HepG2 (cell line): Measurements from ENCODE around the gene ZNF264. TPM values are rescaled to one million over a fixed set of nuclear protein-coding genes. Genes with fewer than 3 reads are reported as not detected.

Experiments used
- FOXJ3 ChIP-seq: sonication (generic); formaldehyde crosslinking; IDR thresholded peaks from 2 replicates; pipeline ENCODE4 v1.4.0; 2020; ENCODE audit warnings: missing genetic modification reagents, mild to moderate bottlenecking, borderline replicate concordance
- HMGA1 ChIP-seq: sonication (generic); formaldehyde crosslinking; conservative IDR thresholded peaks from 2 replicates; pipeline ENCODE4 v1.4.0; 2020; ENCODE audit warnings: missing genetic modification reagents
- HNRNPUL1 ChIP-seq: fragments of 200-400 bp; formaldehyde crosslinking; IDR thresholded peaks from 2 replicates; pipeline ENCODE4 v1.6.1; 2017; ENCODE audit warnings: low read depth, mild to moderate bottlenecking, low read length, moderate library complexity
- KAT7 ChIP-seq: IDR thresholded peaks from 2 replicates; pipeline ENCODE4 v1.6.1; 2018; ENCODE audit warnings: borderline replicate concordance, missing compliant biosample characterization
- NKX3-1 ChIP-seq: sonication (generic); formaldehyde crosslinking; IDR thresholded peaks from 2 replicates; pipeline ENCODE4 v1.5.0; 2020; ENCODE audit warnings: missing genetic modification reagents
- ONECUT2 ChIP-seq: sonication (generic); formaldehyde crosslinking; IDR thresholded peaks from 2 replicates; pipeline ENCODE4 v1.4.0; 2020; ENCODE audit warnings: missing genetic modification reagents
- RNF219 ChIP-seq: sonication (generic); formaldehyde crosslinking; IDR thresholded peaks from 2 replicates; pipeline ENCODE4 v1.5.0; 2020; ENCODE audit warnings: mild to moderate bottlenecking, missing genetic modification reagents
- RXRB ChIP-seq: IDR thresholded peaks from 2 replicates; pipeline ENCODE4 v1.6.1; 2016; ENCODE audit warnings: borderline replicate concordance, missing genetic modification reagents, missing compliant biosample characterization
- SMARCE1 ChIP-seq: fragments of 450-650 bp; IDR thresholded peaks from 2 replicates; pipeline ENCODE4 v1.6.1; 2017; ENCODE audit warnings: borderline replicate concordance
- SMC3 ChIP-seq: IDR thresholded peaks from 2 replicates; pipeline ENCODE4 v1.6.1; 2011; ENCODE audit warnings: low read length, improper control_type of control experiment
- SOX6 ChIP-seq, 2 experiments: fragments of 450-650 bp in 1 of 2; sonication (generic) in 1 of 2; formaldehyde crosslinking in 1 of 2; IDR thresholded peaks; 2 replicates each; pipeline versions ENCODE4 v1.4.0 to v1.6.1; 2017 to 2020; ENCODE audit warnings: antibody characterized with exemption in 1 of 2, mild to moderate bottlenecking in 1 of 2, missing genetic modification reagents in 1 of 2
- TBP ChIP-seq: sonication (generic); formaldehyde crosslinking; IDR thresholded peaks from 2 replicates; pipeline ENCODE4 v1.5.0; 2020; ENCODE audit warnings: missing genetic modification reagents
- TP53 ChIP-seq: sonication (generic); formaldehyde crosslinking; conservative IDR thresholded peaks from 2 replicates; pipeline ENCODE4 v1.4.0; 2020; ENCODE audit warnings: missing genetic modification reagents
- ZBTB44 ChIP-seq: sonication (generic); formaldehyde crosslinking; IDR thresholded peaks from 2 replicates; pipeline ENCODE4 v1.4.0; 2020; ENCODE audit warnings: missing genetic modification reagents
- ZC3H4 ChIP-seq: sonication (generic); formaldehyde crosslinking; IDR thresholded peaks from 2 replicates; pipeline ENCODE4 v1.4.0; 2020; ENCODE audit warnings: missing genetic modification reagents, borderline replicate concordance
- ZNF3 ChIP-seq: IDR thresholded peaks from 2 replicates; pipeline ENCODE4 v1.7.0; 2017; ENCODE audit warnings: inconsistent platforms
- ZNF33A ChIP-seq: sonication (generic); formaldehyde crosslinking; IDR thresholded peaks from 2 replicates; pipeline ENCODE4 v1.5.1; 2020; ENCODE audit warnings: missing genetic modification reagents, mild to moderate bottlenecking, moderate library complexity, borderline replicate concordance
- ZNF777 ChIP-seq: sonication (generic); formaldehyde crosslinking; IDR thresholded peaks from 2 replicates; pipeline ENCODE4 v1.4.0; 2020; ENCODE audit warnings: missing genetic modification reagents
- ZNF792 ChIP-seq: IDR thresholded peaks from 2 replicates; pipeline ENCODE4 v1.6.1; 2016
- polyA plus RNA-seq, 8 experiments: library from polyadenylated mRNA; depleted of rRNA in 3 of 8; stranded (reverse) in 7 of 8; unstranded in 1 of 8; fragments of >200 nt; fragmentation: Illumina TruSeq in 4 of 8; extraction: Trizol in 4 of 8; gene quantifications; 2 replicates each; pipeline versions ENCODE4 v1.2.1 to v1.2.3, GENCODE V29; 2011 to 2016; ENCODE audit warnings: low read depth in 4 of 8, missing spikeins in 1 of 8, mixed read lengths in 1 of 8; ENCODE audit not compliant: insufficient read depth in 1 of 8
- total RNA-seq, 5 experiments: library from RNA; depleted of rRNA; stranded (reverse); fragments of >200 nt; fragmentation: Illumina TruSeq; extraction: Trizol; gene quantifications; 2 replicates each; pipeline ENCODE4 v1.2.3, GENCODE V29; 2016; ENCODE audit warnings: low read depth in 1 of 5
- TF ChIP-seq, protein P1 (sequence below): sonication (generic); formaldehyde crosslinking; IDR thresholded peaks from 2 replicates; pipeline ENCODE4 v1.4.0; 2020; ENCODE audit warnings: missing genetic modification reagents
- TF ChIP-seq, protein P2 (sequence below): sonication (generic); formaldehyde crosslinking; IDR thresholded peaks from 2 replicates; pipeline ENCODE4 v1.5.0; 2020; ENCODE audit warnings: missing genetic modification reagents

The ZNF264 gene
- total and polyA plus RNA-seq, 2 of the 13 experiments (the other 11 are each of a cell fraction or from before 2014, with no cell fraction given): 3.5 to 17.6 TPM

DNA sequence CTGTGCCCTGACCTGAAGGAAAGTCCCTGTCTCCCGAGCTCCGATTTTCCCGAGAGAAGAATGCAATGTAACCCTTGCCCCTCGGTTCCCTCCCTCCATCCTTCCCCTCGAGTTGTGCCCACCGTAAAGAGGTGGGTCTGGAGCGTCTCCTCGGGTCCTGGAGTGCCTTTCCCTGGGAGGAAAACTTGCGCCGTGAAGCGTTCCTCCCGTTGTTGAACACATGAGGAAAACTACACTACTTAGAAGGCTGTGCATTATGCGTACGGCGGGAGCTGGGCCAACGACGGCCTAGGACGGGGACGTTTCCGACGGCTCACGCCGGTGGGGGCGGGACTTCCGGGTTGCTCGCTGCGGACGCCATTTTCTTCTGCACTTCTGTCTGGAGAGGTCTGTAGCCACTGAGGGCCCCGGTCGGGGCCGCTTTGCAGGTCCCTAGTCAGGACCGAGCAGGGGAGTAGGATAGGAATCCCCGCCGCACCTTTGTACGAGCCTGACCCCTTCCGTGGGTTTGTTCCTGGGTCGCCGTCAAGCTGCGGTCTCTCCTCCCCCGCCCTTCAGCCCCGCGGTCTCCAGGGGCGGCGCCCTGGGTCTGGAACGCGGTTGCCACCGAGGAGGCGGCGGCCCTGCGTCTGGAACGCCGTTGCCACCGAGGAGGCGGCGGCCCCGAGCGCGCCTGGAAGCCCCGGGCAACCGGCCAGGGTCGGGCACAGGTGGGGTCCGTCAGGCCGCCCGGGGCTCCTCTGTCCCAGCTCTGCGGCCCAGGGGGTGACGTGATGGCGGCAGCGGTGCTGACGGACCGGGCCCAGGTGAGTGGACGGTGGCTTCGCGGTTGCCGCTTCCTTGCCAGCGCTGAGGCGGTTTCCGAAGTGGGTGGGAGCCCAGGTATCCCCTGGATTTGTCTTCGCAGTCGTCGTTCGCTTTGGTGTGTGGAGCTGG lies at the start of gene ZNF264 (continued):
- TF ChIP-seq ZBTB44 (no peak), HNRNPUL1 (no peak), FOXJ3 (CRISPR knock-in tag) (no peak), TP53 (CRISPR knock-in tag) (no peak), SMC3 (no peak), NKX3-1 (0 out of 2 replicates have a peak, but pooled peaks have one; percentile 17), HMGA1 (CRISPR knock-in tag) (no peak), ZC3H4 (CRISPR knock-in tag) (no peak), KAT7 (CRISPR knock-in tag) (no peak), ZNF777 (CRISPR knock-in tag) (peak; percentile 97), SOX6 (IDR thresholded peaks at IDR 0.05) (no peak), SOX6 (CRISPR knock-in tag; IDR thresholded peaks at IDR 0.05) (peak; percentile 40; the same call in 1 of the 2 replicates), RNF219 (CRISPR knock-in tag) (no peak; the same call in 1 of the 2 replicates), SMARCE1 (no peak), ONECUT2 (no peak), ZNF792 (CRISPR knock-in tag) (no peak), ZNF33A (CRISPR knock-in tag) (no peak), TBP (CRISPR knock-in tag) (no peak), RXRB (CRISPR knock-in tag) (no peak; the same call in 1 of the 2 replicates), ZNF3 (CRISPR knock-in tag) (no peak)
- TF ChIP-seq, protein P1, sequence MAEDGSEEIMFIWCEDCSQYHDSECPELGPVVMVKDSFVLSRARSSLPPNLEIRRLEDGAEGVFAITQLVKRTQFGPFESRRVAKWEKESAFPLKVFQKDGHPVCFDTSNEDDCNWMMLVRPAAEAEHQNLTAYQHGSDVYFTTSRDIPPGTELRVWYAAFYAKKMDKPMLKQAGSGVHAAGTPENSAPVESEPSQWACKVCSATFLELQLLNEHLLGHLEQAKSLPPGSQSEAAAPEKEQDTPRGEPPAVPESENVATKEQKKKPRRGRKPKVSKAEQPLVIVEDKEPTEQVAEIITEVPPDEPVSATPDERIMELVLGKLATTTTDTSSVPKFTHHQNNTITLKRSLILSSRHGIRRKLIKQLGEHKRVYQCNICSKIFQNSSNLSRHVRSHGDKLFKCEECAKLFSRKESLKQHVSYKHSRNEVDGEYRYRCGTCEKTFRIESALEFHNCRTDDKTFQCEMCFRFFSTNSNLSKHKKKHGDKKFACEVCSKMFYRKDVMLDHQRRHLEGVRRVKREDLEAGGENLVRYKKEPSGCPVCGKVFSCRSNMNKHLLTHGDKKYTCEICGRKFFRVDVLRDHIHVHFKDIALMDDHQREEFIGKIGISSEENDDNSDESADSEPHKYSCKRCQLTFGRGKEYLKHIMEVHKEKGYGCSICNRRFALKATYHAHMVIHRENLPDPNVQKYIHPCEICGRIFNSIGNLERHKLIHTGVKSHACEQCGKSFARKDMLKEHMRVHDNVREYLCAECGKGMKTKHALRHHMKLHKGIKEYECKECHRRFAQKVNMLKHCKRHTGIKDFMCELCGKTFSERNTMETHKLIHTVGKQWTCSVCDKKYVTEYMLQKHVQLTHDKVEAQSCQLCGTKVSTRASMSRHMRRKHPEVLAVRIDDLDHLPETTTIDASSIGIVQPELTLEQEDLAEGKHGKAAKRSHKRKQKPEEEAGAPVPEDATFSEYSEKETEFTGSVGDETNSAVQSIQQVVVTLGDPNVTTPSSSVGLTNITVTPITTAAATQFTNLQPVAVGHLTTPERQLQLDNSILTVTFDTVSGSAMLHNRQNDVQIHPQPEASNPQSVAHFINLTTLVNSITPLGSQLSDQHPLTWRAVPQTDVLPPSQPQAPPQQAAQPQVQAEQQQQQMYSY (CRISPR knock-in tag): peak; percentile 37; the same call in 1 of the 2 replicates
- TF ChIP-seq, protein P2, sequence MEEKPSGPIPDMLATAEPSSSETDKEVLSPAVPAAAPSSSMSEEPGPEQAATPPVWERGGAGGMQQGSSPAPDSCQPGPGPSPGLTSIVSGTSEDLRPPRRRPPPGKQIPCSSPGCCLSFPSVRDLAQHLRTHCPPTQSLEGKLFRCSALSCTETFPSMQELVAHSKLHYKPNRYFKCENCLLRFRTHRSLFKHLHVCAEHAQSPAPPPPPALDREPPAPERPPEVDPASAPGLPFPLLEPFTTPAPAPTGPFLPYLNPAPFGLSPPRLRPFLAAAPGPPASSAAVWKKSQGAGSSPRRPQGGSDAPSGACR: peak; percentile 73; the same call in 1 of the 2 replicates
